ENCODE results near the gene EDC4. TPM values are rescaled to one million over a fixed set of nuclear protein-coding genes. Genes with fewer than 3 reads are reported as not detected.

The EDC4 gene
- total and polyA plus RNA-seq, 2 of the 13 experiments (the other 11 are each of a cell fraction or from before 2014, with no cell fraction given): 51.4 to 59.1 TPM

DNA sequence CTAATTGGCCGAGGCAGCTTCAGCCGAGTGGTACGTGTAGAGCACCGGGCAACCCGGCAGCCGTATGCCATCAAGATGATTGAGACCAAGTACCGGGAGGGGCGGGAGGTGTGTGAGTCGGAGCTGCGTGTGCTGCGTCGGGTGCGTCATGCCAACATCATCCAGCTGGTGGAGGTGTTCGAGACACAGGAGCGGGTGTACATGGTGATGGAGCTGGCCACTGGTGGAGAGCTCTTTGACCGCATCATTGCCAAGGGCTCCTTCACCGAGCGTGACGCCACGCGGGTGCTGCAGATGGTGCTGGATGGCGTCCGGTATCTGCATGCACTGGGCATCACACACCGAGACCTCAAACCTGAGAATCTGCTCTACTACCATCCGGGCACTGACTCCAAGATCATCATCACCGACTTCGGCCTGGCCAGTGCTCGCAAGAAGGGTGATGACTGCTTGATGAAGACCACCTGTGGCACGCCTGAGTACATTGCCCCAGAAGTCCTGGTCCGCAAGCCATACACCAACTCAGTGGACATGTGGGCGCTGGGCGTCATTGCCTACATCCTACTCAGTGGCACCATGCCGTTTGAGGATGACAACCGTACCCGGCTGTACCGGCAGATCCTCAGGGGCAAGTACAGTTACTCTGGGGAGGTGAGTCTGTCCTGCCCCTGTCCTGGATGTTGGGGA, 36.3 kb downstream of the EDC4 start (continued):
- TF ChIP-seq ZNF383 (CRISPR knock-in tag; IDR thresholded peaks at IDR 0.05; ENCODE audit: borderline replicate concordance): no peak
- no peak for TF ChIP-seq THAP11 (CRISPR knock-in tag; IDR thresholded peaks at IDR 0.05)
- TF ChIP-seq CHCHD3 (CRISPR knock-in tag; IDR thresholded peaks at IDR 0.05): peak; percentile 38; the same call in 1 of the 2 replicates
- no peak for TF ChIP-seq ZNF143 (CRISPR knock-in tag; IDR thresholded peaks at IDR 0.05)
- TF ChIP-seq SOX6 (IDR thresholded peaks at IDR 0.05): no peak
- TF ChIP-seq SOX6 (CRISPR knock-in tag; IDR thresholded peaks at IDR 0.05): no peak
- 0 out of 2 replicates have a peak, but pooled peaks have one; percentile 23 for TF ChIP-seq ZNF672 (CRISPR knock-in tag; IDR thresholded peaks at IDR 0.05)
- TF ChIP-seq ETV6 (CRISPR knock-in tag; conservative IDR thresholded peaks at IDR 0.05): no peak
- TF ChIP-seq, protein P1, sequence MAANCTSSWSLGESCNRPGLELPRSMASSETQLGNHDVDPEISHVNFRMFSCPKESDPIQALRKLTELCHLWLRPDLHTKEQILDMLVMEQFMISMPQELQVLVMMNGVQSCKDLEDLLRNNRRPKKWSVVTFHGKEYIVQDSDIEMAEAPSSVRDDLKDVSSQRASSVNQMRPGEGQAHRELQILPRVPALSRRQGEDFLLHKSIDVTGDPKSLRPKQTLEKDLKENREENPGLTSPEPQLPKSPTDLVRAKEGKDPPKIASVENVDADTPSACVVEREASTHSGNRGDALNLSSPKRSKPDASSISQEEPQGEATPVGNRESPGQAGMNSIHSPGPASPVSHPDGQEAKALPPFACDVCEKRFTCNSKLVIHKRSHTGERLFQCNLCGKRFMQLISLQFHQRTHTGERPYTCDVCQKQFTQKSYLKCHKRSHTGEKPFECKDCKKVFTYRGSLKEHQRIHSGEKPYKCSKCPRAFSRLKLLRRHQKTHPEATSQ (CRISPR knock-in tag; IDR thresholded peaks at IDR 0.05; ENCODE audit: borderline replicate concordance): no peak
- TF ChIP-seq SSRP1 (CRISPR knock-in tag; IDR thresholded peaks at IDR 0.05): no peak
- TF ChIP-seq, protein P2, sequence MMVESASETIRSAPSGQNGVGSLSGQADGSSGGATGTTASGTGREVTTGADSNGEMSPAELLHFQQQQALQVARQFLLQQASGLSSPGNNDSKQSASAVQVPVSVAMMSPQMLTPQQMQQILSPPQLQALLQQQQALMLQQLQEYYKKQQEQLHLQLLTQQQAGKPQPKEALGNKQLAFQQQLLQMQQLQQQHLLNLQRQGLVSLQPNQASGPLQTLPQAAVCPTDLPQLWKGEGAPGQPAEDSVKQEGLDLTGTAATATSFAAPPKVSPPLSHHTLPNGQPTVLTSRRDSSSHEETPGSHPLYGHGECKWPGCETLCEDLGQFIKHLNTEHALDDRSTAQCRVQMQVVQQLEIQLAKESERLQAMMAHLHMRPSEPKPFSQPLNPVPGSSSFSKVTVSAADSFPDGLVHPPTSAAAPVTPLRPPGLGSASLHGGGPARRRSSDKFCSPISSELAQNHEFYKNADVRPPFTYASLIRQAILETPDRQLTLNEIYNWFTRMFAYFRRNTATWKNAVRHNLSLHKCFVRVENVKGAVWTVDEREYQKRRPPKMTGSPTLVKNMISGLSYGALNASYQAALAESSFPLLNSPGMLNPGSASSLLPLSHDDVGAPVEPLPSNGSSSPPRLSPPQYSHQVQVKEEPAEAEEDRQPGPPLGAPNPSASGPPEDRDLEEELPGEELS (CRISPR knock-in tag; IDR thresholded peaks at IDR 0.05): no peak
- TF ChIP-seq, protein P3, sequence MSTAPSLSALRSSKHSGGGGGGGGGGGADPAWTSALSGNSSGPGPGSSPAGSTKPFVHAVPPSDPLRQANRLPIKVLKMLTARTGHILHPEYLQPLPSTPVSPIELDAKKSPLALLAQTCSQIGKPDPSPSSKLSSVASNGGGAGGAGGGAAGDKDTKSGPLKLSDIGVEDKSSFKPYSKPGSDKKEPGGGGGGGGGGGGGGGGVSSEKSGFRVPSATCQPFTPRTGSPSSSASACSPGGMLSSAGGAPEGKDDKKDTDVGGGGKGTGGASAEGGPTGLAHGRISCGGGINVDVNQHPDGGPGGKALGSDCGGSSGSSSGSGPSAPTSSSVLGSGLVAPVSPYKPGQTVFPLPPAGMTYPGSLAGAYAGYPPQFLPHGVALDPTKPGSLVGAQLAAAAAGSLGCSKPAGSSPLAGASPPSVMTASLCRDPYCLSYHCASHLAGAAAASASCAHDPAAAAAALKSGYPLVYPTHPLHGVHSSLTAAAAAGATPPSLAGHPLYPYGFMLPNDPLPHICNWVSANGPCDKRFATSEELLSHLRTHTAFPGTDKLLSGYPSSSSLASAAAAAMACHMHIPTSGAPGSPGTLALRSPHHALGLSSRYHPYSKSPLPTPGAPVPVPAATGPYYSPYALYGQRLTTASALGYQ (CRISPR knock-in tag; IDR thresholded peaks at IDR 0.05): no peak
- 0 out of 2 replicates have a peak, but pooled peaks have one; percentile 8 for TF ChIP-seq HOXA3 (CRISPR knock-in tag; IDR thresholded peaks at IDR 0.05)
- TF ChIP-seq ZNF552 (CRISPR knock-in tag; IDR thresholded peaks at IDR 0.05; ENCODE audit: borderline replicate concordance): no peak
- TF ChIP-seq PCBP1 (IDR thresholded peaks at IDR 0.05; ENCODE audit: borderline replicate concordance, low read depth, low read length): no peak
- TF ChIP-seq FOXA3 (CRISPR knock-in tag; IDR thresholded peaks at IDR 0.05): no peak
- TF ChIP-seq, protein P4, sequence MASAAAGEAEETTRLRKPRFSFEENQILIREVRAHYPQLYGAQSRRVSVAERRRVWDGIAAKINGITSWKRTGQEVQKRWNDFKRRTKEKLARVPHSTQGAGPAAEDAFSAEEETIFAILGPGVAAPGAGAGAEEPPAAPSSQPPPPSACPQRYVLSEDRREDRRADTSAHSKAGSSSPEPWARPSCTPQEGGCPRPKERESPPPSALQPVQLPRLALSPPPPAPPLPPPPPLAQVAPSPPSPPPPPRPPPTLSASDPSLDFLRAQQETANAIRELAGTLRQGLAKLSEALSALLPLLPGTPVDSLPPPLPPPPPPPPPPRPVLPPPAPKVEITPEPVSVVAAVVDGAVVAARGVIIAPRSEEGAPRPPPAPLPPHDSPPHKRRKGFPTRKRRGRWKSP (CRISPR knock-in tag; IDR thresholded peaks at IDR 0.05): no peak
- peak; percentile 46; the same call in 1 of the 2 replicates for TF ChIP-seq MTA1 (CRISPR knock-in tag; IDR thresholded peaks at IDR 0.05; ENCODE audit: borderline replicate concordance)
- TF ChIP-seq ZNF354B (CRISPR knock-in tag; IDR thresholded peaks at IDR 0.05): no peak
